DND-41 (cell line): ENCODE data around the gene IFNAR1.

Experiments used
- EZH2 ChIP-seq: IDR thresholded peaks from 3 replicates; pipeline ENCODE4 v1.6.1; 2012; ENCODE audit warnings: borderline replicate concordance, low read depth, mild to moderate bottlenecking, moderate library complexity, low read length, inconsistent platforms; ENCODE audit not compliant: severe bottlenecking
- TF ChIP-seq, protein P1 (sequence below): IDR thresholded peaks from 2 replicates; pipeline ENCODE4 v1.5.1; 2012; ENCODE audit warnings: borderline replicate concordance, low read length, moderate library complexity, mild to moderate bottlenecking; ENCODE audit not compliant: poor library complexity, severe bottlenecking; ENCODE audit errors: extremely low read depth

DNA sequence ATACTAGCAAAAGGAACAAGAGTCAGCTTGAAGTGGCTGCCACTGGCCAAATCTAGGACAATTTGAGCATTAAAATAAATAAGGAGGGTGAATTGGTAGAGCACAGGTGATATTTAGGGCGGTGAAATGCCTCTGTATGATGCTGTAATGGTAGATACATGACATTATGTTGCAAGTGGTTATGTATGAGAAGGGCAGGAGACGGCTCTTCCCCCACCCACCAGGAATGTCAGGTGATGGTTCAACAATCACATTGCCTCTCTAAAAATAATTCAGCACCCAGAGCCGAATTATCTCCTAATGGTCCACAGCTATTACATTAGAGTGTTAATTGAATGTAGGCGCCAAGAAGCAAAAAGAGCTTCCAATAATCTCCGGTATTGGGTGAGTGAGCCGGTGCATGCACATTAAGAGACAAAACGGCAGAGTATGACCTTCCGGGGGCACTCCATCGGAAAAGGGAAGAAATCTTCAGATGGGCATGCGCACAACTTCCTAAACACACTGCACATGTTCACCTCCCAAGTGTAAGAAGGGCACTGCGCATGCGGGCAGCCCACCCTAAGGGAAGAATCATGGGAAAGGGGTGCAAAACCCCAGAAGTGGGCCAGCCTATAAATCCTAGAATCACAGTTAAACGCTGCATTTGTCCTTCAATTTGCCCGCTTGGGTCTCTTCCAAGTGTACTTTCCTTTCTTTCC, 6.8 kb upstream of the IFNAR1 start:
- TF ChIP-seq EZH2, result no peak
- TF ChIP-seq, protein P1, sequence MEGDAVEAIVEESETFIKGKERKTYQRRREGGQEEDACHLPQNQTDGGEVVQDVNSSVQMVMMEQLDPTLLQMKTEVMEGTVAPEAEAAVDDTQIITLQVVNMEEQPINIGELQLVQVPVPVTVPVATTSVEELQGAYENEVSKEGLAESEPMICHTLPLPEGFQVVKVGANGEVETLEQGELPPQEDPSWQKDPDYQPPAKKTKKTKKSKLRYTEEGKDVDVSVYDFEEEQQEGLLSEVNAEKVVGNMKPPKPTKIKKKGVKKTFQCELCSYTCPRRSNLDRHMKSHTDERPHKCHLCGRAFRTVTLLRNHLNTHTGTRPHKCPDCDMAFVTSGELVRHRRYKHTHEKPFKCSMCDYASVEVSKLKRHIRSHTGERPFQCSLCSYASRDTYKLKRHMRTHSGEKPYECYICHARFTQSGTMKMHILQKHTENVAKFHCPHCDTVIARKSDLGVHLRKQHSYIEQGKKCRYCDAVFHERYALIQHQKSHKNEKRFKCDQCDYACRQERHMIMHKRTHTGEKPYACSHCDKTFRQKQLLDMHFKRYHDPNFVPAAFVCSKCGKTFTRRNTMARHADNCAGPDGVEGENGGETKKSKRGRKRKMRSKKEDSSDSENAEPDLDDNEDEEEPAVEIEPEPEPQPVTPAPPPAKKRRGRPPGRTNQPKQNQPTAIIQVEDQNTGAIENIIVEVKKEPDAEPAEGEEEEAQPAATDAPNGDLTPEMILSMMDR, result no peak
